HepG2 (cell line): Measurements from ENCODE around the gene TEX53. TPM values are rescaled to one million over a fixed set of nuclear protein-coding genes. Genes with fewer than 3 reads are reported as not detected.

ENCODE experiments used
- ATAC-seq: fragments of 200-7000 bp; cut with Tn5 transposase; 3 replicates; pipeline ENCODE4 v1.9.1; 2020; ENCODE audit warnings: mild to moderate bottlenecking, moderate library complexity
- BruUV-seq: library from RNA; stranded (reverse); fragments of 400-500 nt; replicated peaks from 2 replicates; lab custom pipeline; 2021; lab: Mats Ljungman, UMichigan
- CTCF ChIA-PET: fragments of 300-600 bp; formaldehyde crosslinking; extraction: SDS; loops from one replicate; lab custom pipeline; 2021; ENCODE audit warnings: low total read pairs, inconsistent platforms, low intra/inter-chr PET ratio; lab: Yijun Ruan, JAX
- POLR2A ChIA-PET: fragments of 350-600 bp; sonication (Branson Sonifier 250); formaldehyde crosslinking; loops from one replicate; lab custom pipeline; 2020; ENCODE audit warnings: antibody characterized with exemption, inconsistent platforms; lab: Yijun Ruan, JAX
- DNase-seq: peaks from one replicate; pipeline ENCODE4 v3.0.0-alpha.2; 2015; ENCODE audit warnings: low spot score
- FAIRE-seq: peaks from 3 replicates; lab custom pipeline; 2011; peaks lifted over from hg19 to GRCh38; lab: Jason Lieb, UNC
- H2AFZ ChIP-seq: one replicate; pipeline ENCODE4 v1.6.1; 2011; ENCODE audit warnings: low read length, inconsistent platforms
- H3K27ac ChIP-seq: fragments of 300-600 bp; 3 replicates; pipeline ENCODE4 v1.8.0; 2011; ENCODE audit warnings: mixed run types, mild to moderate bottlenecking, mixed read lengths, low read length, inconsistent platforms; ENCODE audit not compliant: insufficient read depth; ENCODE audit errors: extremely low read length
- H3K27me3 ChIP-seq, 2 experiments: fragments of 200-600 bp in 1 of 2; 2 replicates in 1 of 2; 3 replicates in 1 of 2; pipeline versions ENCODE4 v1.6.0 to v1.8.0; 2011; ENCODE audit warnings: low read length in 2 of 2, mild to moderate bottlenecking in 2 of 2, moderate library complexity in 2 of 2, inconsistent platforms in 1 of 2; ENCODE audit not compliant: insufficient read depth in 2 of 2, control insufficient read depth in 1 of 2
- H3K36me3 ChIP-seq, 2 experiments: fragments of 200-600 bp in 1 of 2; replicated peaks in 1 of 2; 2 replicates in 1 of 2; 3 replicates in 1 of 2; pipeline versions ENCODE4 v1.5.1 to v1.8.0; 2011; ENCODE audit warnings: low read length in 2 of 2, inconsistent platforms in 1 of 2; ENCODE audit not compliant: insufficient read depth in 2 of 2, control insufficient read depth in 1 of 2
- H3K4me1 ChIP-seq: 2 replicates; pipeline ENCODE4 v1.5.1; 2012; ENCODE audit warnings: low read length, inconsistent platforms; ENCODE audit not compliant: insufficient read depth
- H3K4me2 ChIP-seq: 2 replicates; pipeline ENCODE4 v1.6.0; 2011; ENCODE audit warnings: low read depth, low read length, inconsistent platforms
- H3K4me3 ChIP-seq, 3 experiments: fragments of 200-600 bp in 1 of 3; sonication (generic), shearing (Covaris generic) in 1 of 3; replicated peaks in 1 of 3; 2 replicates each; pipeline ENCODE4 v1.5.1; 2011 to 2016; ENCODE audit warnings: low read length in 3 of 3, inconsistent platforms in 2 of 3, low read depth in 2 of 3, mild to moderate bottlenecking in 2 of 3, control low read depth in 1 of 3, mixed read lengths in 1 of 3; ENCODE audit not compliant: insufficient read depth in 1 of 3
- H3K79me2 ChIP-seq: one replicate; pipeline ENCODE4 v1.6.1; 2011; ENCODE audit warnings: low read length, inconsistent platforms; ENCODE audit not compliant: insufficient read depth
- H3K9ac ChIP-seq: 2 replicates; pipeline ENCODE4 v1.6.0; 2011; ENCODE audit warnings: mild to moderate bottlenecking, low read depth, low read length, inconsistent platforms; ENCODE audit not compliant: insufficient read depth
- H3K9me3 ChIP-seq: 2 replicates; pipeline ENCODE4 v1.5.1; 2012; ENCODE audit warnings: mild to moderate bottlenecking, low read length
- H4K20me1 ChIP-seq: 2 replicates; pipeline ENCODE4 v1.6.0; 2011; ENCODE audit warnings: inconsistent platforms, mild to moderate bottlenecking, low read length, moderate library complexity; ENCODE audit not compliant: insufficient read depth
- ARHGAP35 ChIP-seq: sonication (generic); formaldehyde crosslinking; IDR thresholded peaks from 2 replicates; pipeline ENCODE4 v1.9.0; 2022; ENCODE audit warnings: mild to moderate bottlenecking, inconsistent platforms, moderate library complexity, missing genetic modification reagents, borderline replicate concordance
- ETV6 ChIP-seq: sonication (generic); formaldehyde crosslinking; conservative IDR thresholded peaks from 2 replicates; pipeline ENCODE4 v1.4.0; 2020; ENCODE audit warnings: missing genetic modification reagents
- MXD4 ChIP-seq: IDR thresholded peaks from 2 replicates; pipeline ENCODE4 v1.6.1; 2016; ENCODE audit warnings: mild to moderate bottlenecking, missing biosample characterization, missing genetic modification reagents
- PREB ChIP-seq: sonication (generic); formaldehyde crosslinking; IDR thresholded peaks from 2 replicates; pipeline ENCODE4 v1.4.0; 2020; ENCODE audit warnings: missing genetic modification reagents
- RBM39 ChIP-seq: fragments of 200-400 bp; formaldehyde crosslinking; IDR thresholded peaks from one replicate; pipeline ENCODE4 v1.6.1; 2018; ENCODE audit warnings: antibody characterized with exemption, mild to moderate bottlenecking, low read depth, low read length; ENCODE audit not compliant: poor library complexity, severe bottlenecking
- RFX1 ChIP-seq: fragments of 450-650 bp; IDR thresholded peaks from 2 replicates; pipeline ENCODE4 v1.6.1; 2017
- SP2 ChIP-seq: sonication (generic); formaldehyde crosslinking; IDR thresholded peaks from 2 replicates; pipeline ENCODE4 v1.5.1; 2020; ENCODE audit warnings: mild to moderate bottlenecking, missing genetic modification reagents
- ZMYM2 ChIP-seq: sonication (generic); formaldehyde crosslinking; IDR thresholded peaks from 2 replicates; pipeline ENCODE4 v1.8.0; 2022; ENCODE audit warnings: mild to moderate bottlenecking, missing genetic modification reagents
- ZNF282 ChIP-seq: fragments of 450-650 bp; IDR thresholded peaks from 2 replicates; pipeline ENCODE4 v1.6.1; 2018; ENCODE audit not compliant: partially characterized antibody
- ZNF430 ChIP-seq: sonication (generic); formaldehyde crosslinking; IDR thresholded peaks from 2 replicates; pipeline ENCODE4 v1.9.0; 2021; ENCODE audit warnings: mild to moderate bottlenecking, missing genetic modification reagents
- ZNF510 ChIP-seq: sonication (generic); formaldehyde crosslinking; IDR thresholded peaks from 2 replicates; pipeline ENCODE4 v1.4.0; 2020; ENCODE audit warnings: low read depth, mild to moderate bottlenecking, missing genetic modification reagents
- ZNF740 ChIP-seq: sonication (generic); formaldehyde crosslinking; IDR thresholded peaks from 2 replicates; pipeline ENCODE4 v1.4.0; 2020; ENCODE audit warnings: missing genetic modification reagents
- WGBS: methylation state at CpG from one replicate; pipeline ENCODE4 v1.1.6; 2017; ENCODE audit warnings: low lambda C conversion rate; 5-methylcytosine and 5-hydroxymethylcytosine counted together
- in situ Hi-C: cut with HindIII; loops from 2 replicates; pipeline ENCODE4 v1.10.0; 2017; ENCODE audit warnings: low pct_unique_long_range_greater_than_20kb; ENCODE audit not compliant: extremely low pct_ligation_motif_present
- intact Hi-C: fragments of 100-400 bp; cut with micrococcal nuclease; formaldehyde crosslinking; loops from one replicate; pipeline ENCODE4 v1.10.0; 2022; ENCODE audit not compliant: unreplicated experiment
- polyA plus RNA-seq, 8 experiments: library from polyadenylated mRNA; depleted of rRNA in 3 of 8; stranded (reverse) in 7 of 8; unstranded in 1 of 8; fragments of >200 nt; fragmentation: Illumina TruSeq in 4 of 8; extraction: Trizol in 4 of 8; gene quantifications; 2 replicates each; pipeline versions ENCODE4 v1.2.1 to v1.2.3, GENCODE V29; 2011 to 2016; ENCODE audit warnings: low read depth in 4 of 8, missing spikeins in 1 of 8, mixed read lengths in 1 of 8; ENCODE audit not compliant: insufficient read depth in 1 of 8
- total RNA-seq, 5 experiments: library from RNA; depleted of rRNA; stranded (reverse); fragments of >200 nt; fragmentation: Illumina TruSeq; extraction: Trizol; gene quantifications; 2 replicates each; pipeline ENCODE4 v1.2.3, GENCODE V29; 2016; ENCODE audit warnings: low read depth in 1 of 5

The TEX53 gene
- total and polyA plus RNA-seq, 2 of the 13 experiments (the other 11 are each of a cell fraction or from before 2014, with no cell fraction given), result not detected

- TF ChIP-seq ETV6 (CRISPR knock-in tag) (no peak), ZMYM2 (no peak), MXD4 (CRISPR knock-in tag) (no peak), ZNF510 (no peak), RFX1 (no peak), ZNF430 (no peak), RBM39 (no peak), ZNF282 (no peak), PREB (no peak)
Observed at GRCh38 chr9:114678795-114679194, 21.2 kb upstream of the TEX53 start (continued).

GRCh38 chr9:114678130-114678529, 20.5 kb upstream of the TEX53 start:
- H3K9me3 ChIP-seq, result no peaks in the 10 kb centered on the region
- FAIRE-seq, result no peak

More at GRCh38 chr9:114678130-114678529, 20.5 kb upstream of the TEX53 start:
- ATAC-seq, result no peak
- H3K4me3 ChIP-seq, result no peak overlapping the region
- peaks cover 8% of the 10 kb centered on the region for H3K4me1 ChIP-seq
- H3K4me2 ChIP-seq, result no peak overlapping the region
- no peak overlapping the region for H2AFZ ChIP-seq
- H3K36me3 ChIP-seq, result no peaks in the 10 kb centered on the region
- intact Hi-C loops, result no loop called here
- H3K27me3 ChIP-seq, result no peaks in the 10 kb centered on the region
- no peak overlapping the region for H3K27ac ChIP-seq
- WGBS, result under 1% methylated on average over 3 of the region's 3 CpGs
- ChIA-PET CTCF (interaction anchor here (1.4 kb wide), 1 partner anchor 336 kb away, joined by 3 read pairs; no protein-coding TSS in a partner anchor), POLR2A (no interaction called here)
- TF ChIP-seq SP2 (CRISPR knock-in tag), result no peak
- no peak for TF ChIP-seq ARHGAP35 (CRISPR knock-in tag)
- TF ChIP-seq ZNF740, result no peak
- no peaks in the 10 kb centered on the region for H4K20me1 ChIP-seq
- DNase-seq, result no peak
- BruUV-seq, result no TSS peak
- H3K9ac ChIP-seq, result no peak overlapping the region
- H3K79me2 ChIP-seq, result no peaks in the 10 kb centered on the region
- in situ Hi-C loops, result no loop called here
